ENCODE results near the gene EGFL6. TPM values are rescaled to one million over a fixed set of nuclear protein-coding genes. Genes with fewer than 3 reads are reported as not detected.
"Not testable (repeated sequence)": the region's sequence is repeated elsewhere in the genome, so short reads cannot be mapped to it uniquely, and the experiment has no call there.

Gene EGFL6
- total RNA-seq, 2 donors from 2014 or later: 0.93 TPM; not detected in 1

GRCh38 chrX:13664020-13664419 is 94.6 kb downstream of the EGFL6 start:
- H3K9me3 Mint-ChIP-seq: no peaks in the 10 kb centered on the region
- H3K36me3 Mint-ChIP-seq: peaks cover 0 to 4% of the 10 kb centered on the region in 2 donors
- DNase-seq (ENCODE audit: low spot score in 2 of 2) (no peak), ATAC-seq (no peak)
- H3K27ac Mint-ChIP-seq: no peak overlapping the region

GRCh38 chrX:13666836-13667235 is 97.4 kb downstream of the EGFL6 start:
- DNase-seq (ENCODE audit: low spot score in 2 of 2): no peak
- Mint-ChIP-seq H3K9me3 (peaks cover 0 to 5% of the 10 kb centered on the region in 2 donors), H3K36me3 (peaks cover 0 to 12% of the 10 kb centered on the region in 2 donors), H3K27ac (no peak overlapping the region)
- no peak for ATAC-seq

GRCh38 chrX:13667919-13668318 is 98.5 kb downstream of the EGFL6 start:
- ATAC-seq: no peak
- DNase-seq (ENCODE audit: low spot score in 2 of 2): no peak
- H3K27ac Mint-ChIP-seq: no peak overlapping the region
- peaks cover 0 to 8% of the 10 kb centered on the region in 2 donors for H3K36me3 Mint-ChIP-seq
- peaks cover 0 to 5% of the 10 kb centered on the region in 2 donors for H3K9me3 Mint-ChIP-seq

- DNase-seq (ENCODE audit: low spot score in 2 of 2): peak; percentile 33 to 72
- peak; percentile 94 to 98 for ATAC-seq
- H3K36me3 Mint-ChIP-seq: peaks cover 0 to 8% of the 10 kb centered on the region in 2 donors
- peaks cover 0 to 5% of the 10 kb centered on the region in 2 donors for H3K9me3 Mint-ChIP-seq
- H3K27ac Mint-ChIP-seq: peak overlapping the region; percentile 85 to 95
Observed at GRCh38 chrX:13669246-13669737, 99.9 kb downstream of the EGFL6 start.

- H3K27ac Mint-ChIP-seq: peak overlapping the region; percentile 85 to 95
- H3K9me3 Mint-ChIP-seq; ATAC-seq; H3K36me3 Mint-ChIP-seq; DNase-seq (ENCODE audit: low spot score in 2 of 2): not testable (repeated sequence)
Observed at GRCh38 chrX:13669755-13670154, 100.4 kb downstream of the EGFL6 start.

GRCh38 chrX:13670197-13670596 is 100.8 kb downstream of the EGFL6 start:
- no peak for ATAC-seq
- H3K9me3 Mint-ChIP-seq: peaks cover 0 to 5% of the 10 kb centered on the region in 2 donors
- peaks cover 0 to 8% of the 10 kb centered on the region in 2 donors for H3K36me3 Mint-ChIP-seq
- no peak for DNase-seq (ENCODE audit: low spot score in 2 of 2)
- H3K27ac Mint-ChIP-seq: no peak overlapping the region

- Mint-ChIP-seq H3K36me3 (peaks cover 0 to 8% of the 10 kb centered on the region in 2 donors), H3K27ac (no peak overlapping the region), H3K9me3 (peaks cover 0 to 5% of the 10 kb centered on the region in 2 donors)
- DNase-seq (ENCODE audit: low spot score in 2 of 2) (no peak), ATAC-seq (no peak)
Observed at GRCh38 chrX:13673016-13673415, 103.6 kb downstream of the EGFL6 start.

- DNase-seq (ENCODE audit: low spot score in 2 of 2): no peak
- no peaks in the 10 kb centered on the region for H3K36me3 Mint-ChIP-seq
- H3K27ac Mint-ChIP-seq: no peak overlapping the region
- no peaks in the 10 kb centered on the region for H3K9me3 Mint-ChIP-seq
- ATAC-seq: no peak
Observed at GRCh38 chrX:13676885-13677284, 107.5 kb downstream of the EGFL6 start.

GRCh38 chrX:13679700-13680099 is 110.3 kb downstream of the EGFL6 start:
- not testable (repeated sequence) for DNase-seq (ENCODE audit: low spot score in 2 of 2); H3K36me3 Mint-ChIP-seq; H3K27ac Mint-ChIP-seq; ATAC-seq; H3K9me3 Mint-ChIP-seq

GRCh38 chrX:13681595-13681994 is 112.2 kb downstream of the EGFL6 start:
- H3K36me3 Mint-ChIP-seq: no peaks in the 10 kb centered on the region

More at GRCh38 chrX:13681595-13681994, 112.2 kb downstream of the EGFL6 start:
- ATAC-seq: no peak
- DNase-seq (ENCODE audit: low spot score in 2 of 2): no peak
- Mint-ChIP-seq H3K9me3 (no peaks in the 10 kb centered on the region), H3K27ac (no peak overlapping the region)

Other genes starting within 250 kb of the EGFL6 start
- gene ATXN3L, start 249.5 kb upstream of the EGFL6 start, total RNA-seq: not detected
- gene TCEANC, start 83.5 kb downstream of the EGFL6 start, total RNA-seq: 1 to 10 TPM; 1.4 to 2.6 TPM
- 10 to 100 TPM; 20.3 to 32.7 TPM for gene RAB9A, start 119.5 kb downstream of the EGFL6 start, total RNA-seq
- 10 to 100 TPM; 14.5 to 18.1 TPM for gene TRAPPC2, start 165.0 kb downstream of the EGFL6 start, total RNA-seq
- 10 to 100 TPM; 36.9 to 40.7 TPM for gene OFD1, start 165.1 kb downstream of the EGFL6 start, total RNA-seq
- not detected for gene GPM6B, start 247.5 kb downstream of the EGFL6 start, total RNA-seq

Data from activated naive CD4-positive, alpha-beta T cell treated with anti-CD3 and anti-CD28 coated beads, Interleukin-2, amount 50 U/mL, for 72 hours (primary cell).